Activated naive CD4-positive, alpha-beta T cell (primary cell): ENCODE results near the gene ROR1.
A peak's percentile ranks its signal among the peaks of the same experiment; 100 is the strongest.

Experiments
- DNase-seq, 4 experiments: peaks; one replicate each; lab custom pipeline; 2025; lab: John Stamatoyannopoulos, UW

ROR1 gene

DNA sequence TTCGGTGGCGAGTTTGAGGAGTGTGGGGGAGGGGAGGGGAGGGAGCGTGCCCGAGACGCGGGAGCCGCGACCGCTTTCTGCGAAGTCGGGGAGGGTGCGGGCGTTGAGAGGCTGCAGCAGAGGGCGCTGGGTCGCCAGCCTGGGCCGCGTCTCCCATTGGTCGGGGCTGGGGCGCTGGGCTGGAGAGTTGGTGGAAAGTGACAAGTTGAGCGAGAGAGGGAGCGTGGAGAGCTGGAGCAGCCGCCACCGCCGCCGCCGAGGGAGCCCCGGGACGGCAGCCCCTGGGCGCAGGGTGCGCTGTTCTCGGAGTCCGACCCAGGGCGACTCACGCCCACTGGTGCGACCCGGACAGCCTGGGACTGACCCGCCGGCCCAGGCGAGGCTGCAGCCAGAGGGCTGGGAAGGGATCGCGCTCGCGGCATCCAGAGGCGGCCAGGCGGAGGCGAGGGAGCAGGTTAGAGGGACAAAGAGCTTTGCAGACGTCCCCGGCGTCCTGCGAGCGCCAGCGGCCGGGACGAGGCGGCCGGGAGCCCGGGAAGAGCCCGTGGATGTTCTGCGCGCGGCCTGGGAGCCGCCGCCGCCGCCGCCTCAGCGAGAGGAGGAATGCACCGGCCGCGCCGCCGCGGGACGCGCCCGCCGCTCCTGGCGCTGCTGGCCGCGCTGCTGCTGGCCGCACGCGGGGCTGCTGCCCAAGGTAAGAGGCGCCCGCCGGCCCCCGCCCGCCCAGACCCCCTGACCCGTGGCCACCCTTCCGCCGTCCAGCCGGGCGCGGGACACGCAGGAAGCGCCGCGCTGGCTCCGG is at the start of gene ROR1:
Gene ROR1, plus strand, starts transcription at position 203 of the 802 bp plus-strand sequence.
- peak in 2 of 4 experiments; percentile 8 to 12 for DNase-seq

DNA sequence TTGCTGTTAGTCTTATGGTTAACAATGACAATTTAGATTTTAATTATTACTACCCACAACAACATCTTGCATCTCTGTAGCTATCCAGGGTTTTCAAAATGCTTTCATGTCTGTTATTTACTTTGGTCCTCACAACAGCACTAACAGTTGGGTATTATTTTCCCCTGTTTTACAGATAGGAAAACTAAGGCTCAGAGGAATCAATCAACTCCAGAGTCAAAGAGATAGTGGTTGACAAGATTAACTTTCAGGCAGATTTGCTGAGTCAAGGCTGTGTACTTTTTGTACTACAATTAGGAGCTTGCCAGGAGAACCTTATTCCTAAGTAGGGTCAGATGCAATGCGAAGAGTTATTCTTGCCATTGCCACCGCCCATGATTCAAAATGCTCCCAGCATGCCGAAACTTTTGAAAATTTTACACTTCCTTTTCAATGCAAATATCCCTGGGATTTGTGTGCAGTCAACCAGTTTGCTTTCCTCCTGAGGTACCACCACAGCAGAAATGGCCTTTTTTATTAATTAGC is 49.4 kb upstream of the ROR1 start:
- no peak for DNase-seq

GRCh38 chr1:63728611-63729226 is 45.1 kb upstream of the ROR1 start:
- no peak for DNase-seq

DNA sequence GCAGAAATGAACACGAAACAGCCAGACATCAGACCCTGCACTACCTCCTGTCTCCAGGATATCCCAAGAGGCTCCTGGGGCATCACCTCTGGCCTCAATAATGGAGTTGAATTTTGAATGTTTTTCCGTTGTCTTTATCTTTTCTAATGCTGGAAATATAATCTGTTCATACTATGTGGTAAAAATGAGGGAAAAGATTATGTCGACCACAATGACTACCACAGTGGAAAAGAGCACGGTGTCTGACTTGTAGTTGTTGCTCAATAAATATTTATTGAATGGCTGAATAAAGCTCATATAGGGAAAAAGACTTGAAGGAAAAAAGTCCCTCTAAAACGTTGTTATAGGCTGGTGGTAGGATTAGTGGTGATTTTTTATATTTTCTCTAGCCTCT is 44.6 kb upstream of the ROR1 start:
- no peak for DNase-seq

GRCh38 chr1:63730211-63730610 is 43.6 kb upstream of the ROR1 start:
- no peak for DNase-seq

- DNase-seq: no peak
Measured at GRCh38 chr1:63731117-63732043, 42.4 kb upstream of the ROR1 start.

- DNase-seq: no peak
Measured at GRCh38 chr1:63732666-63733065, 41.2 kb upstream of the ROR1 start.

DNA sequence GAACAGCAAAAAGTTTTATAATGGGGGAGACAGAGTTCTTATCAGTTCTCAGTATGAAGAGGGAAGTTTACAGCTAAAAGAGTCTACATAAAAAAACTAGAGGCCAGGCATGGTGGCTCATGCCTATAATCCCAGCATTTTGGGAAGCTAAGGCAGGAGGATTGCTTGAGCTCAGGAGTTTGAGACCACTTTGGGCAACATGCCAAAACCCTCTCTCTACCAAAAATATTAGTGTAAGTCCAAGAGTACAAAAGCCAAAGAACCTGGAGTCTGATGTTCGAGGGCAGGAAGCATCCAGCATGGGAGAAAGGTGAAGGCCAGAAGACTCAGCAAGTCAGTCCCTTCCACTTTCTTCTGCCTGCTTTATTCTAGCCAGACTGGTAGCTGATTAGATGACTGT is 35.0 kb upstream of the ROR1 start:
- no peak for DNase-seq

DNA sequence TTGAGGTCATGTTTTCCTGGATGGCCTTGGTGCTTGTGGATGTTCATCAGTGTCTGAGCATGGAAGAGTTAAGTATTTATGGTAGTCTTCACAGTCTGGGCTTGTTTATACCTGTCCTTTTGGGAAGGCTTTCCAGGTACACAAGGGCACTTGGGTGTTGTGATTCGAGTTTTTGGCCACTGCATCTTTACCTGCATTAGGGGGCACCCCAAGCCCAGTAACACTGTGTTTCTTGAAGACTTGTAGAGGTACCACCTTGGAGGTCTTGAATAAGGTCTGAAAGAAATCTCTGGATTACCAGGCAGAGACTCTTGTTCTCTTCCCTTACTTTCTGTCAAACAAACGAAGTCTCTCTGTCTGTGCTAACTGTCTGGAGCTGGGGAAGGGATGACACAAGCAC is 34.4 kb upstream of the ROR1 start:
- DNase-seq: no peak

DNA sequence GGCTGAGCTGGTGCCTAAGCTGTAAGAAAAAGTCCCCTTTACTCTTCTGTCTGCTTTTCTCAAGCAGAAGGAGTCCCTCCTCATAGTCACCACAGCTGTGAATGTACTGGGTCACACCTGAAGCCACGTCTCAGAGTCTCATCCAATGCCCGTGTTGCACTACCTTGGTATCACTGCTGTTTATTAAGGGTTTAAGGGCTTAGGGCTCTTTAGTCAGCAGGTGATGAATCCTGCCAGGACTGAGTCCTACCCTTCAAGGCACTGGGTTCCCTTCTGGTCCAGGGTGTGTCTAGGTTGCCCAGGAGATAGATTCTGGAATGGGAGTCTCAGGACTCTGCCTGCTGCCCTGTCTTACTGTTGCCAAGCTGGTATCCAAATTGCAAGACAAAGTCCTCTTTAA is 33.4 kb upstream of the ROR1 start:
- DNase-seq: no peak

- DNase-seq: no peak
Measured at GRCh38 chr1:63742526-63742925, 31.3 kb upstream of the ROR1 start.

DNA sequence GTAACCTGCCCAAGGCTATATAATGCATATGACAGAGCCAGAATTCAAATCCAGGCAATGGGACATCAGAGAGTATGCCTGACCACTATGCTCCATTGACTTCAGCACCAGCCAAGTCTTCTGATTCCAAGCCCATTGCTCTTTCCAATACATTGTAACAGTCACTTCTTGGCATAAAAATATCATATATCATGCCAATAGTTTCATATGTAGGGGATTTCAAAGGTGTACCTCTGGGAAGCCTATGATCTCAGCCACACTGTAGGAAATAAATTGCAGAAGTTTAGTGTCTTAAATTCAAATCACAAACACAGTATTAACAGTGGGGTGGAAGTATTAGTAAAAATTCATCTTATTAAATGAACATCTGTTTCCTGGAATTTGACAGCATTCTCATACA is 30.0 kb upstream of the ROR1 start:
- DNase-seq: no peak

- no peak for DNase-seq
Measured at GRCh38 chr1:63746129-63746864, 27.5 kb upstream of the ROR1 start.

- DNase-seq: no peak
Measured at GRCh38 chr1:63747445-63747844, 26.4 kb upstream of the ROR1 start.

- DNase-seq: no peak
Measured at GRCh38 chr1:63748046-63748580, 25.7 kb upstream of the ROR1 start.

GRCh38 chr1:63748641-63749040 is 25.2 kb upstream of the ROR1 start:
- DNase-seq: no peak

DNA sequence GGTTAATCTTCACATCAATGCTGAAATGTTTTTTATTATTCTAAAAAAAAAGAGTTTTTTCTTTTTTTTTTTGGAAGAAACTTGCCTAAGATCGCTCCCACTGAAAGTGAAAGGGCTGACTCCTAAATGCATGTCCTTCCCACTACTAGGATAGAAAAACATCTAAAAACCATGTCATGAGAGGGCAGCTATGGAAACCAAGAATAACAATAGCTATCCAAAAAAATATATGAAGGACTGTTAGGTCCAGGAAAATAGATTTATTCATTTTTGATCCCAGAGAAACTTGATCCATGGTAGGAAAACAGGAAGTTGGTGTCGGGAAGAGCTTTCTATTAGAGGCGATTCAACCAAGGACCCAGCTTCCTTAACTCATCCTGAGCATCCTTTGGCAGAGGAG is 23.1 kb upstream of the ROR1 start:
- DNase-seq: no peak

- DNase-seq: no peak
Measured at GRCh38 chr1:63752176-63752575, 21.6 kb upstream of the ROR1 start.

GRCh38 chr1:63753591-63753990 is 20.2 kb upstream of the ROR1 start:
- no peak for DNase-seq

GRCh38 chr1:63756839-63757238 is 17.0 kb upstream of the ROR1 start:
- no peak for DNase-seq

GRCh38 chr1:63757334-63757733 is 16.5 kb upstream of the ROR1 start:
- DNase-seq: no peak
